IPS DF 19.7 (cell line): ENCODE measurements around the gene PDLIM3.
"Not testable (repeated sequence)": the region's sequence is repeated elsewhere in the genome, so short reads cannot be mapped to it uniquely, and the experiment has no call there.

Source experiments
- DNase-seq: peaks from one replicate; pipeline ENCODE4 v3.0.0-alpha.2; 2013; ENCODE audit warnings: low read depth, low spot score

PDLIM3 gene

DNA sequence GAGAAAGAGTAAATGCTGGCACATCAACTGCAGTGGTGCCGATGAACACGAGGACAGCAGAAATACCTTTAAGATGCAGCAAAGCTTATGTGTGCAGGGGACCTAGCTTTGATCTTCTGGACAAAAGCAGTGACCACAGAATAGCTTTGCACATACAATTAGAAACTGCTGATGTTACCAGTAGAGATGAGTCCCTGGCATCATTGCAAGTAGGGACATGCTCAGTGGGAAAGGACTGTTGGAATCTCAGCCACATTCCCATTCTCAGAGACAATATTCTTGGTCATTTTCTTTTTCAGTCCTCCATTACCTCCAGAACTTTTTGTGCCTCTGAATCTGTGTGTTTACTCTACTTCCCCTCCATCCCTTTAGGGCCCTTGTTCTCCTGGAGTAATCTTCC lies 16.9 kb upstream of the PDLIM3 start:
- DNase-seq = no peak

DNA sequence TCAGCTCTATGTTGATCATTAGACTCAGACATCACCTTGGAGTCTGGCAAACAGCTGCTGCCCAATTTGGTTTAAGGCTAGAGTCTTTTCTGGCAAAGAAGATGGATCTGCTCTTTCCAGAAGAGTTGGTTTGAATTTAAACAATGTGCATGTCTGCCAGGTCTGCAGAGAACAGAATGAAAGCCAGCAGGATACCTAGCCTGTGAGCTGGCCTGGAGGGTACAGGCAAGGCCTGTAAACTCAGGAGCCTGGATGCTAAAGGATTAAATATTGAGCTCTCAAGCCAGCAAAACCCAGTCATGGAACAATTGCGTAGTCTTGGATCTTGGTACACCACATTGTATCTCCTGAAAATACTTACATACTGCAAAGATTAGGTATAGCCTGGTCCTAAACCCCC lies 15.6 kb upstream of the PDLIM3 start:
- DNase-seq = no peak

- no peak for DNase-seq
These were observed 13.9 kb upstream of the PDLIM3 start for GRCh38 chr4:185549095-185549639.

DNA sequence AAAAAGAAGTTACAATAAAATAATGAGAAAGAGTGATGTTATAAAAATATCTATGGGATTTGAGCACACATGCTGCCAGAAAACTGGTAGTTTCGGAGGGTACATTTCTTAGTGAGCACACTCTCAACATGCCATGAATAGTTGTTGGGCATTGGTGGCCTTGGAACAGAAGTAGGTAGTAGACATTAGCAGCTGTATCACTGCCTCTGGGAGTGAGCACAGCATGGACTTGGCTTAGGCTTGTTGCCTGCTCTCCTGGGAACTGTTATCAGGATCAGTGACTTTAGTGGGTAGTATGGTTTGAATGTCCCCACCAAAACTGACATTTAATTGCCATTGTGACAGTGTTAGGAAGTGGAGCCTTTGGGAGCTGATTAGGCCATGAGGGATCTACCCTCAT lies 13.3 kb upstream of the PDLIM3 start:
- DNase-seq = no peak

GRCh38 chr4:185546335-185546734 lies 11.0 kb upstream of the PDLIM3 start:
- no peak for DNase-seq

- DNase-seq = no peak
These were observed 7.5 kb upstream of the PDLIM3 start for GRCh38 chr4:185542626-185543315.

GRCh38 chr4:185541251-185541727 lies 6.0 kb upstream of the PDLIM3 start:
- DNase-seq = no peak

DNA sequence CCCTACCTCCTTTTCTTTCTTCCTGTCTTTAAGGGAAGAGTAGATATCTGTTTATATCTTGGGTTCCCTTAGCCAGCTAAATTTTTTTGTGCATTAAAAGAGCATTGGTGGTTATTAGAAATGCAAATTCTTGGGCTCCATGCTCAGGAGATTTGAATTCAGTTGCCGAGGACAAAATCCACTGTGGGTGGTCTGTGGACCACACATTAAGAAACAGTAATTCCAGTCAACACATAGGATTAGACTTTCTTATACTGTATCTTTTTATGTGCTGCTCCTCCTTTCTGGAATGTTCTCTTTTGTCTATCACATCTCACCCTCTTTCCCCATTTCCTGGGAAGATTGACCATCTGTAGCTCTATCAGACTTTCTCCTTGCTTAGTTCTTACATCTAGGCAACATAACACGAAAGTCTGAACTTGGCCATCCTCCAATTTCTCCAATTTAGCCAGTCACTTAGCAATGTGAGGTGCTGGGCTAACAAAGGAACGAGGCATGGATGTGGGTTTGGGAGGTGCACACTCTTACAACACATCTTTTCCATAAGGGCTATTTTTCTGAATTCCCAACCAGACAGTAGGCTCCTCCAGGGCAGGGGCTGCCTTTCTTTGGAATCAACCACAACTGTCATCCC lies 5.3 kb upstream of the PDLIM3 start:
- no peak for DNase-seq

DNA sequence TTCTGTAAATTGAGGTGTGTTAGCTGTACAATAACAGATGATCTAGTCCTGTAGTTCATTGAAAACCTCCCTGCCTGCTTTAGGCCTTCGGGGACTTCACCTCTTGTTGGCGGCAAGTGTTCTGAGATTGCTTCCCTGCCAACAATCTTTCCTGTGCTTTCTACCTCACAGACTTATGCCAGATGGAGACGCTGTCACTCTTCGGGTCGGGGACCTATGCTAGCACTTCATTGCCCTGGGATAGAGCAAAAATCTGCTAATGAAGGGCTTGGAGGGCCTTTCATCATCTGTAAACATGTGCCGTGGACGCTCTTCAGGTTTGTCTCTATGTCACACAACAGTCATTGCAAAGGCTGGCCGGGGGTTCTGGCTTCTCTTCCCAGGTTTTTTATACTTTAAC lies 4.7 kb upstream of the PDLIM3 start:
- no peak for DNase-seq

- DNase-seq = no peak
These were observed 3.5 kb upstream of the PDLIM3 start for GRCh38 chr4:185538806-185539205.

DNA sequence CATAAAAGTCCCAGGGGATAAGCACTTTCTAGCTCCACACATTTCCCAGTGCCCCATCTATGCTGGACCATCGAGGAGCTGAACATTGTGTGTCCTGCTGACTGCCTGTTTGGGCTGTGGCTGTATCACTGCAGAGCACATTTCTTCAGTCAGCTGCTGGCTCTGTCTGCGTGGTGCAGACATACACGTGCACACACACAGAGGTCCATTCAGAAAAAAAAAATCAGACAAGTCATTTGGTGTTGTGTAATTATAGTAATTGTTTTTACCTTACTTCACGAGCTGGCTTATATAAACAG lies 1.1 kb upstream of the PDLIM3 start:
- DNase-seq = no peak

- DNase-seq = no peak
These were observed 504 bp upstream of the PDLIM3 start for GRCh38 chr4:185535612-185536410.

DNA sequence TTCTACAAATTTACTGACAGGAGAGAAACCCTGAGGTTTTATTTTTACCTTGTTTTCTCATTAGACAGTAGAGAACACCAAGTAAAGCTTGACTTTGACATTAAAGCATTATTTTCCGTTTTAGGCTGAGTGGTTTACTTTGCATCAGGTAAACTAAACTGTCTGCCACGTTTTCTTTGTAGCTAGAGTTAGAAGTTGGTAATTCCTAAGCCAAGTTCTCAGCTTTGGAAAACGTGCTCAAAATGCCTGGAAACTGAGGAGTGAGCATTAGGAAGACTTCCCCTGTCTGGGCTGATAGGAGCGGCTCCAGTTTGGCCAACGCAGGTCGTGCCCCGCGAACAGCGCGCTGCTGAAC lies 819 bp downstream of the PDLIM3 start:
- no peak for DNase-seq

DNA sequence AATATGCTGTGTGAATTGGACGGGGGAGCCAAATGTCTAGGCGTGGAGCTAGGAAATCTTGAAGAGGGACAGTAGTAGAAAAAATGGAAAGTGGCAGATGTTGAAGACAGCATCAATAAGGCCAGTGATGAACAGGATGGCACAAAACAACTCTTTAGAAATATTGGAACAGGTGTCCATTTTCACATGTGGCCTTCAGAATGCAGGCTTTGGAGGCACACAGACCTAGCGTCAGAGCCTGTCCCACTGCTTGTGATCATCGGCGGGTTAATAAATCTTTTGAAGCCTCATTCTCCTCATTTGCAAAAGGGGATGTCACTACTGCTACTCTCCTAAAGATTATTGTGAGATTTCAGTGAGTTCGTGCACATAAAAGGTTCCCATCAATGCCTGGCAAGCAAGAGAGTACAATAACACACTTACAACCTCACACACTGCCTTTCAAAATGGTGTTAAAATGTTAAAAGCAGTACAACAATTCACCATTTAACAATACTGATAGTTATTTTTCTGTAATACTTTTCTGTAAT lies 2.4 kb downstream of the PDLIM3 start:
- no peak for DNase-seq

GRCh38 chr4:185532293-185532692 lies 3.0 kb downstream of the PDLIM3 start:
- no peak for DNase-seq

GRCh38 chr4:185531654-185532053 lies 3.7 kb downstream of the PDLIM3 start:
- not testable (repeated sequence) for DNase-seq

DNA sequence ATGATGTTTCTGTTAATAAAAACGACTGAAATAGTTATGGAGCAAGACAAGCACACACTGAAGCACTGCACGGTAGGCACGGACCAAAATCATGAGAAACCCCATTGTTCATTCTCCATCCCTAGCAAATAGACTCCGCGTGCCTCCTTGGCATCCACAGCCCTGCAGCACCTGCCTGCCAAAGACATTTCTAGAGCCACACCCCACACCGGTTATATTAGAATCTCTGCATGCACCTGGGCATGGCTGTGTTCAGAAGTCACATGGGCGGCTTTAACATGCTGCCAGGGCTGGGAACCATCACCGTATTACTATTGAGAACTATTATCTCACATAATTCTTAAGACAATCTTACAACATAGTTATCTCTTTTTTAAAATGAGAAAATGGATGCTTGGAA lies 5.9 kb downstream of the PDLIM3 start:
- DNase-seq = no peak

GRCh38 chr4:185524888-185525863 lies 10.1 kb downstream of the PDLIM3 start:
- DNase-seq = no peak

- DNase-seq = no peak
These were observed 11.4 kb downstream of the PDLIM3 start for GRCh38 chr4:185523862-185524261.

- no peak for DNase-seq
These were observed 12.9 kb downstream of the PDLIM3 start for GRCh38 chr4:185522451-185522850.

GRCh38 chr4:185520119-185520518 lies 15.2 kb downstream of the PDLIM3 start:
- DNase-seq = no peak
